BJ (cell line): ENCODE data around the gene LRRTM1. TPM values are rescaled to one million over a fixed set of nuclear protein-coding genes. Genes with fewer than 3 reads are reported as not detected.

ENCODE experiments used
- CTCF ChIA-PET: fragments of 350-600 bp; formaldehyde crosslinking; extraction: SDS; loops from one replicate; lab custom pipeline; 2021; ENCODE audit warnings: antibody characterized with exemption, inconsistent platforms; lab: Yijun Ruan, JAX
- POLR2A ChIA-PET: fragments of 300-600 bp; sonication (Branson Sonifier 250); formaldehyde crosslinking; extraction: SDS; loops from one replicate; lab custom pipeline; 2021; ENCODE audit warnings: antibody characterized with exemption; lab: Charles Lee
- DNase-seq: peaks from one replicate; pipeline ENCODE4 v3.0.0-alpha.2; 2011; ENCODE audit warnings: low read depth
- H3K27me3 ChIP-seq: 2 replicates; pipeline ENCODE4 v1.6.0; 2011; ENCODE audit warnings: low read length; ENCODE audit not compliant: control insufficient read depth, insufficient read depth
- H3K36me3 ChIP-seq: 2 replicates; pipeline ENCODE4 v1.5.1; 2011; ENCODE audit warnings: low read length; ENCODE audit not compliant: control insufficient read depth, insufficient read depth
- H3K4me3 ChIP-seq: 2 replicates; pipeline ENCODE4 v1.5.1; 2011; ENCODE audit warnings: low read depth, mild to moderate bottlenecking, control low read depth, low read length
- CTCF ChIP-seq: IDR thresholded peaks from 2 replicates; pipeline ENCODE4 v1.5.1; 2011; ENCODE audit warnings: low read depth, mild to moderate bottlenecking, control low read depth, inconsistent platforms, low read length, moderate library complexity; ENCODE audit not compliant: insufficient read depth
- polyA plus RNA-seq: library from polyadenylated mRNA; depleted of rRNA; stranded (reverse); fragments of >200 nt; gene quantifications from 2 replicates; pipeline ENCODE4 v1.2.3, GENCODE V29; 2011

Gene LRRTM1
- polyA plus RNA-seq, 1 experiment: not detected

DNA sequence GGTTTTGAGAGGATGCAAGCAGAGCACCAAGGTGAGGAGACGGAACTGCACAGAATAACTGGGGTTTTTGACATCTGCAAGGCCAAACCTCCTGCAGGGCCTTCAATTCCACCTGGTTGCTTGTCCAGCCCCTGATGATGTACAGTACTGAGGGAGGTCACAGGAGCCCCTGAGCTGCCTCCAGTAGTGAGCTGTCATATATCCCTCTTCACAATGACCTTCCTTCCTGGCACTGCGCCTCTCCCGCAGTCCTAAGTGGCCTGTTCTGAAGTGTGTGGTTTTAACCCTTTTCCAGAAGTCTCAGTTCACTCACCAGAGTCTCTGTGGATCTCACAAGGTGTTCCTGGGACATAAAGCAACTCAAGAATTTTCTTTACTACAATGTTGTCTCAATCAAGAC lies 45.3 kb downstream of the LRRTM1 start:
- ChIA-PET CTCF (interaction anchor here (0.6 to 1.1 kb wide), 2 partner anchors 10 to 21 kb away, joined by 3 read pairs; no protein-coding TSS in a partner anchor), POLR2A (no interaction called here)
- no peak for TF ChIP-seq CTCF
- DNase-seq: no peak
- Histone ChIP-seq H3K27me3 (no peaks in the 10 kb centered on the region; the same call in 1 of the 2 replicates), H3K36me3 (no peaks in the 10 kb centered on the region), H3K4me3 (no peak overlapping the region)

GRCh38 chr2:80258793-80259192 lies 45.8 kb downstream of the LRRTM1 start:
- H3K36me3 ChIP-seq: no peaks in the 10 kb centered on the region
- ChIA-PET CTCF (interaction anchor here (1.2 kb wide), 1 partner anchor 20 kb away, joined by 4 read pairs; no protein-coding TSS in a partner anchor), POLR2A (no interaction called here)
- no peak overlapping the region for H3K4me3 ChIP-seq
- no peak for TF ChIP-seq CTCF
- H3K27me3 ChIP-seq: no peaks in the 10 kb centered on the region; the same call in 1 of the 2 replicates
- DNase-seq: no peak

DNA sequence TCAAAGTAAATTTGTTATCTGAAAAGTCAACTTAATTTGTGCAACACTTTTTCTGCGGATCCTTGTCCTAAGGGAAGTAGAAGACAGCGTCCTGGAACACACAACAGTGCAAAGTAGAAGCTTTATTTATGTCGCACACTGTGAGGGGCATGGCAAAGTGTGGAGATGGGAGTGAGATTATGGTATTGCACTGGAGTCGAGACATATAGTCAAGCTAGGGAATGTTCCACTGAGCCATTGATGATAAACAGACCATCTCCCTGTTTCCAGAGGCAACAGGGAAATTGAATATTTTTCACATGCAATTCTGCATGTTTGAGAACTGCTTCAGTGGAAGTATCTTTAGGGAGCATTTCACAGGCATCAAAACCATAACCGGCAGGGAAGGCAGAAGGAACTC lies 46.2 kb downstream of the LRRTM1 start:
- H3K4me3 ChIP-seq: no peak overlapping the region
- DNase-seq: no peak
- TF ChIP-seq CTCF: no peak
- ChIA-PET POLR2A (no interaction called here), CTCF (interaction anchor here (1.2 kb wide), 1 partner anchor 20 kb away, joined by 4 read pairs; no protein-coding TSS in a partner anchor)
- no peaks in the 10 kb centered on the region for H3K36me3 ChIP-seq
- H3K27me3 ChIP-seq: no peaks in the 10 kb centered on the region; the same call in 1 of the 2 replicates

DNA sequence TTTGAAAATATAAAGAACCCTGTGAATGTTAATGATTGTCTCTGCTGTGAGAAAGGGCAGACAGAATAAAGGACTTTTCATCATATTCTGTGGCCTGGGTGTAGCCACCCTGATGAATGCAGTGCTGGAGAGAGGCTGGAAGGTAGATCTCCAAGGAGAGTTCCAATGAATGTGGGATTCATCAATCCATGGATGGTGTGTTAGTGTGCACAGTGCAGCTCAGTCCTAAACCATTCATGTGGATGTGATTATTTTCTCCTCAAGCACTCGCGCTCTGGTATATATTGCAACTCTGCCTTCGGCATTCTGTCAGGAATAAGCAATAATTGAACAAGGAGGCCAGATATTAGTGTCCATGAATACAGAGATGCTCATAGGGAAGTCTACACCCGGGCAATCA lies 47.1 kb downstream of the LRRTM1 start:
- CTCF ChIA-PET: interaction anchor here (0.6 to 1.3 kb wide), 3 partner anchors 9 to 185 kb away, joined by 3 to 4 read pairs (median 3); no protein-coding TSS in a partner anchor
- no peak for TF ChIP-seq CTCF
- Histone ChIP-seq H3K27me3 (no peaks in the 10 kb centered on the region; the same call in 1 of the 2 replicates), H3K36me3 (no peaks in the 10 kb centered on the region), H3K4me3 (no peak overlapping the region)
- no peak for DNase-seq
- POLR2A ChIA-PET: no interaction called here

DNA sequence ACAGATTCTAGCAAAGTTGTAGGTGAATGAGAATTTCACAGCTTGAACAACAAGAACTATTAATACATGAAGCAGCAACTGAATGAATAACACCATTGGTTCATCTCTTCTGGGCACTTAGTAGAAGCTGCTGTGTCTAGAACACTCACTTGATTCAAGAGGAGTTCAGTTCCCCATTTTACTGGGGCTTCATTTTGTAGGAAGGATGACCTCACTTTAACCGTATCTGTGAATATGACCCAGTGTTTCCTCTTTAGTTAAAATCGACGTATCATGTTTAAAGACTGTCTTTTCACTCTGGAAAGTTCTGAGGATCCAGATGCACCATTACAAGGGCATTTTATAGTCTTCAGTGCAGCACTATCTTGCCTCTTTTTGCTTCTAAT lies 47.8 kb downstream of the LRRTM1 start:
- TF ChIP-seq CTCF: no peak
- Histone ChIP-seq H3K27me3 (no peaks in the 10 kb centered on the region; the same call in 1 of the 2 replicates), H3K36me3 (no peaks in the 10 kb centered on the region), H3K4me3 (no peak overlapping the region)
- DNase-seq: no peak
- ChIA-PET POLR2A (no interaction called here), CTCF (interaction anchor here (0.6 to 2.4 kb wide), 5 partner anchors 10 to 336 kb away, joined by 3 to 10 read pairs (median 3); no protein-coding TSS in a partner anchor)
